HEK293 (cell line): ENCODE data around the gene LCORL.

ENCODE experiments used
- HOXA7 ChIP-seq: sonication (generic); formaldehyde crosslinking; IDR thresholded peaks from 2 replicates; pipeline ENCODE4 v1.8.1; 2022; ENCODE audit warnings: missing genetic modification reagents, borderline replicate concordance
- IKZF3 ChIP-seq: fragments of 450-650 bp; IDR thresholded peaks from 2 replicates; pipeline ENCODE4 v1.5.0; 2018; ENCODE audit warnings: missing biosample characterization, mild to moderate bottlenecking, missing genetic modification characterization, moderate library complexity
- KLF1 ChIP-seq: fragments of 450-650 bp; formaldehyde crosslinking; IDR thresholded peaks from 2 replicates; pipeline ENCODE4 v1.5.1; 2016; ENCODE audit warnings: missing biosample characterization, missing genetic modification characterization
- KLF9 ChIP-seq: fragments of 450-650 bp; formaldehyde crosslinking; IDR thresholded peaks from 2 replicates; pipeline ENCODE4 v1.5.1; 2016; ENCODE audit warnings: missing biosample characterization, missing genetic modification characterization, low read depth
- PATZ1 ChIP-seq: fragments of 450-650 bp; formaldehyde crosslinking; IDR thresholded peaks from 2 replicates; pipeline ENCODE4 v1.5.1; 2016; ENCODE audit warnings: missing biosample characterization, missing genetic modification characterization
- SALL2 ChIP-seq: fragments of 450-650 bp; formaldehyde crosslinking; IDR thresholded peaks from 2 replicates; pipeline ENCODE4 v1.5.0; 2017; ENCODE audit warnings: missing biosample characterization, mild to moderate bottlenecking, missing genetic modification characterization, borderline replicate concordance
- TCF7L2 ChIP-seq: IDR thresholded peaks from 2 replicates; pipeline ENCODE4 v1.6.1; 2011; ENCODE audit warnings: low read depth, mild to moderate bottlenecking, inconsistent platforms, low read length, moderate library complexity, borderline replicate concordance
- TSHZ1 ChIP-seq: fragments of 450-650 bp; formaldehyde crosslinking; IDR thresholded peaks from 2 replicates; pipeline ENCODE4 v1.5.1; 2016; ENCODE audit warnings: missing biosample characterization, missing genetic modification characterization, borderline replicate concordance
- ZIC2 ChIP-seq: fragments of 450-650 bp; formaldehyde crosslinking; IDR thresholded peaks from 2 replicates; pipeline ENCODE4 v1.5.1; 2016; ENCODE audit warnings: missing biosample characterization, missing genetic modification characterization
- ZNF140 ChIP-seq: fragments of 450-650 bp; formaldehyde crosslinking; IDR thresholded peaks from 2 replicates; pipeline ENCODE4 v1.5.1; 2016; ENCODE audit warnings: missing biosample characterization, missing genetic modification characterization
- ZNF155 ChIP-seq: fragments of 450-650 bp; formaldehyde crosslinking; IDR thresholded peaks from 2 replicates; pipeline ENCODE4 v1.5.1; 2016; ENCODE audit warnings: missing biosample characterization, missing genetic modification characterization
- ZNF211 ChIP-seq: fragments of 450-650 bp; formaldehyde crosslinking; IDR thresholded peaks from 2 replicates; pipeline ENCODE4 v1.5.1; 2016; ENCODE audit warnings: low read depth, missing biosample characterization, missing genetic modification characterization
- ZNF394 ChIP-seq: fragments of 450-650 bp; formaldehyde crosslinking; IDR thresholded peaks from 2 replicates; pipeline ENCODE4 v1.5.1; 2016; ENCODE audit warnings: missing biosample characterization, missing genetic modification characterization, mild to moderate bottlenecking, moderate library complexity, borderline replicate concordance
- ZNF426 ChIP-seq: fragments of 450-650 bp; formaldehyde crosslinking; IDR thresholded peaks from 2 replicates; pipeline ENCODE4 v1.5.1; 2017; ENCODE audit warnings: missing biosample characterization, missing genetic modification characterization, mild to moderate bottlenecking, inconsistent platforms, moderate library complexity
- ZNF510 ChIP-seq: fragments of 450-650 bp; formaldehyde crosslinking; IDR thresholded peaks from 2 replicates; pipeline ENCODE4 v1.5.1; 2018; ENCODE audit warnings: mild to moderate bottlenecking, missing genetic modification characterization, missing biosample characterization; ENCODE audit not compliant: insufficient replicate concordance
- ZNF514 ChIP-seq: fragments of 450-650 bp; formaldehyde crosslinking; IDR thresholded peaks from 2 replicates; pipeline ENCODE4 v1.5.1; 2016; ENCODE audit warnings: missing biosample characterization, missing genetic modification characterization
- ZNF596 ChIP-seq: fragments of 450-650 bp; IDR thresholded peaks from 2 replicates; pipeline ENCODE4 v1.5.0; 2018; ENCODE audit warnings: missing biosample characterization, mild to moderate bottlenecking, missing genetic modification characterization, moderate library complexity
- ZNF660 ChIP-seq: fragments of 450-650 bp; IDR thresholded peaks from 2 replicates; pipeline ENCODE4 v1.5.1; 2018; ENCODE audit warnings: missing biosample characterization, mild to moderate bottlenecking, missing genetic modification characterization
- ZNF707 ChIP-seq: fragments of 450-650 bp; formaldehyde crosslinking; IDR thresholded peaks from 2 replicates; pipeline ENCODE4 v1.5.1; 2016; ENCODE audit warnings: missing biosample characterization, missing genetic modification characterization
- ZNF791 ChIP-seq: fragments of 450-650 bp; formaldehyde crosslinking; IDR thresholded peaks from 2 replicates; pipeline ENCODE4 v1.5.1; 2016; ENCODE audit warnings: missing biosample characterization, missing genetic modification characterization
- TF ChIP-seq, protein P1 (sequence below): fragments of 450-650 bp; formaldehyde crosslinking; IDR thresholded peaks from 2 replicates; pipeline ENCODE4 v1.5.1; 2017; ENCODE audit warnings: missing biosample characterization, missing genetic modification characterization
- TF ChIP-seq, protein P2 (sequence below): fragments of 450-650 bp; formaldehyde crosslinking; IDR thresholded peaks from 2 replicates; pipeline ENCODE4 v1.5.1; 2016; ENCODE audit warnings: missing biosample characterization, missing genetic modification characterization
- TF ChIP-seq, protein P3 (sequence below): fragments of 450-650 bp; formaldehyde crosslinking; IDR thresholded peaks from 2 replicates; pipeline ENCODE4 v1.5.1; 2016; ENCODE audit warnings: missing biosample characterization, missing genetic modification characterization
- TF ChIP-seq, protein P4 (sequence below): fragments of 450-650 bp; formaldehyde crosslinking; IDR thresholded peaks from 2 replicates; pipeline ENCODE4 v1.5.1; 2016; ENCODE audit warnings: missing biosample characterization, missing genetic modification characterization
- TF ChIP-seq, protein P5 (sequence below): fragments of 450-650 bp; formaldehyde crosslinking; IDR thresholded peaks from 2 replicates; pipeline ENCODE4 v1.5.1; 2016; ENCODE audit warnings: missing biosample characterization, missing genetic modification characterization

LCORL gene

DNA sequence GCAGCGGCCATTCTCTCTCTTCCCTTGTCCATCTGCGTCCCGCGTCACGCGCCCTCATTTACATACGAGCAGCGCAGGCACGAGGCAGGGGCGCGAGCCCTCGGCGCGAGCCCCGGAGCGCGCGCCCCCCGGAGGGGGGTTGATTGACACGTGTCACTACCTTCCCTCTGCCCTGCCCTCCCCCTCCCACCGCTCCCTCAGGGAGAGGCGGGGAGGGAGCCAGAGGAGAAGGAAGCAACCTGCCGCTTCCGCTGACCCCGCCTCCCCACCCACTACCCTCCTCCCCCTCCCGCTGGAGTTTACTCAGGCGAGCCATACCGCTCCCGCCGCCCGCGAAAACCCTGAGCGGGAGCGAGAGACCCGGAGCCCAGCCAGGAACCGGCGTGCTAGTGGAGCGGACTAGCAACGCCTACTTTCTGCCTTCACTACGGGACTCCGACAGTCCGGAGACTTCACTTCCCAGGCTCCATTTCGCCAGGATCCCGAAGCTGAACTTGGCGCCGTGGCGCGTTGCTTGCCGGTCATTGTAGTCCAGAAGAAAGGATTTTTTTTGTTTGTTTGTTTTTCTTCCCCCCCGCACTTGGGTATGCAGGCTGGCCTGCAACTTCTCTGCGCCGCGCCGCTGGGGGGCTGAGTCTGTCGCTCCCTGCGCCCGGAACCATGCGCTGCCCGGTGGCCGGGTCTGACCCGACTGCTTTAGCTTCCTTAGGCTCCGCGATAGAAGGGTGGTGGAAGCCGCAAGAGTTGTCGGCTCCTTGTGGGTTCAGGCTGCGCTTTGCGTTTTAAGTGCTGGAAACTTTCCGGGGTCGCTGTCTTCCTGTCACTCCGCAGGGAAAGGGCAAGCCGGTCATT is at the start of gene LCORL (continued):
- TF ChIP-seq KLF1 (0 out of 2 replicates have a peak, but pooled peaks have one; percentile 13), KLF9 (tag by site-specific recombination) (peak; percentile 58; the same call in 1 of the 2 replicates), TCF7L2 (no peak), ZNF140 (tag by site-specific recombination) (no peak), ZNF426 (tag by site-specific recombination) (no peak), HOXA7 (no peak), ZNF394 (tag by site-specific recombination) (no peak), ZNF791 (tag by site-specific recombination) (no peak), SALL2 (tag by site-specific recombination) (no peak), ZNF155 (tag by site-specific recombination) (no peak), ZNF596 (tag by site-specific recombination) (no peak), ZNF707 (tag by site-specific recombination) (no peak), ZNF514 (tag by site-specific recombination) (no peak), PATZ1 (tag by site-specific recombination) (peak; percentile 85), IKZF3 (tag by site-specific recombination) (peak; percentile 96), ZIC2 (tag by site-specific recombination) (peak; percentile 64), ZNF211 (tag by site-specific recombination) (no peak), TSHZ1 (peak; percentile 99), ZNF510 (tag by site-specific recombination) (no peak), ZNF660 (tag by site-specific recombination) (no peak)
- TF ChIP-seq, protein P1, sequence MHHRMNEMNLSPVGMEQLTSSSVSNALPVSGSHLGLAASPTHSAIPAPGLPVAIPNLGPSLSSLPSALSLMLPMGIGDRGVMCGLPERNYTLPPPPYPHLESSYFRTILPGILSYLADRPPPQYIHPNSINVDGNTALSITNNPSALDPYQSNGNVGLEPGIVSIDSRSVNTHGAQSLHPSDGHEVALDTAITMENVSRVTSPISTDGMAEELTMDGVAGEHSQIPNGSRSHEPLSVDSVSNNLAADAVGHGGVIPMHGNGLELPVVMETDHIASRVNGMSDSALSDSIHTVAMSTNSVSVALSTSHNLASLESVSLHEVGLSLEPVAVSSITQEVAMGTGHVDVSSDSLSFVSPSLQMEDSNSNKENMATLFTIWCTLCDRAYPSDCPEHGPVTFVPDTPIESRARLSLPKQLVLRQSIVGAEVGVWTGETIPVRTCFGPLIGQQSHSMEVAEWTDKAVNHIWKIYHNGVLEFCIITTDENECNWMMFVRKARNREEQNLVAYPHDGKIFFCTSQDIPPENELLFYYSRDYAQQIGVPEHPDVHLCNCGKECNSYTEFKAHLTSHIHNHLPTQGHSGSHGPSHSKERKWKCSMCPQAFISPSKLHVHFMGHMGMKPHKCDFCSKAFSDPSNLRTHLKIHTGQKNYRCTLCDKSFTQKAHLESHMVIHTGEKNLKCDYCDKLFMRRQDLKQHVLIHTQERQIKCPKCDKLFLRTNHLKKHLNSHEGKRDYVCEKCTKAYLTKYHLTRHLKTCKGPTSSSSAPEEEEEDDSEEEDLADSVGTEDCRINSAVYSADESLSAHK (tag by site-specific recombination), result peak; percentile 9; the same call in 1 of the 2 replicates
- TF ChIP-seq, protein P2, sequence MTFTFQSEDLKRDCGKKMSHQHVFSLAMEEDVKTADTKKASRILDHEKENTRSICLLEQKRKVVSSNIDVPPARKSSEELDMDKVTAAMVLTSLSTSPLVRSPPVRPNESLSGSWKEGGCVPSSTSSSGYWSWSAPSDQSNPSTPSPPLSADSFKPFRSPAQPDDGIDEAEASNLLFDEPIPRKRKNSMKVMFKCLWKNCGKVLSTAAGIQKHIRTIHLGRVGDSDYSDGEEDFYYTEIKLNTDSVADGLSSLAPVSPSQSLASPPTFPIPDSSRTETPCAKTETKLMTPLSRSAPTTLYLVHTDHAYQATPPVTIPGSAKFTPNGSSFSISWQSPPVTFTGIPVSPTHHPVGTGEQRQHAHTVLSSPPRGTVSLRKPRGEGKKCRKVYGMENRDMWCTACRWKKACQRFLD, result no peak
- TF ChIP-seq, protein P3, sequence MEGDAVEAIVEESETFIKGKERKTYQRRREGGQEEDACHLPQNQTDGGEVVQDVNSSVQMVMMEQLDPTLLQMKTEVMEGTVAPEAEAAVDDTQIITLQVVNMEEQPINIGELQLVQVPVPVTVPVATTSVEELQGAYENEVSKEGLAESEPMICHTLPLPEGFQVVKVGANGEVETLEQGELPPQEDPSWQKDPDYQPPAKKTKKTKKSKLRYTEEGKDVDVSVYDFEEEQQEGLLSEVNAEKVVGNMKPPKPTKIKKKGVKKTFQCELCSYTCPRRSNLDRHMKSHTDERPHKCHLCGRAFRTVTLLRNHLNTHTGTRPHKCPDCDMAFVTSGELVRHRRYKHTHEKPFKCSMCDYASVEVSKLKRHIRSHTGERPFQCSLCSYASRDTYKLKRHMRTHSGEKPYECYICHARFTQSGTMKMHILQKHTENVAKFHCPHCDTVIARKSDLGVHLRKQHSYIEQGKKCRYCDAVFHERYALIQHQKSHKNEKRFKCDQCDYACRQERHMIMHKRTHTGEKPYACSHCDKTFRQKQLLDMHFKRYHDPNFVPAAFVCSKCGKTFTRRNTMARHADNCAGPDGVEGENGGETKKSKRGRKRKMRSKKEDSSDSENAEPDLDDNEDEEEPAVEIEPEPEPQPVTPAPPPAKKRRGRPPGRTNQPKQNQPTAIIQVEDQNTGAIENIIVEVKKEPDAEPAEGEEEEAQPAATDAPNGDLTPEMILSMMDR, result peak; percentile 54; the same call in 1 of the 2 replicates
- TF ChIP-seq, protein P4, sequence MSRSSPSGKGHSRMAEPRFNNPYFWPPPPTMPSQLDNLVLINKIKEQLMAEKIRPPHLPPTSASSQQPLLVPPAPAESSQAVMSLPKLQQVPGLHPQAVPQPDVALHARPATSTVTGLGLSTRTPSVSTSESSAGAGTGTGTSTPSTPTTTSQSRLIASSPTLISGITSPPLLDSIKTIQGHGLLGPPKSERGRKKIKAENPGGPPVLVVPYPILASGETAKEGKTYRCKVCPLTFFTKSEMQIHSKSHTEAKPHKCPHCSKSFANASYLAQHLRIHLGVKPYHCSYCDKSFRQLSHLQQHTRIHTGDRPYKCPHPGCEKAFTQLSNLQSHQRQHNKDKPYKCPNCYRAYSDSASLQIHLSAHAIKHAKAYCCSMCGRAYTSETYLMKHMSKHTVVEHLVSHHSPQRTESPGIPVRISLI, result peak; percentile 97
- TF ChIP-seq, protein P5, sequence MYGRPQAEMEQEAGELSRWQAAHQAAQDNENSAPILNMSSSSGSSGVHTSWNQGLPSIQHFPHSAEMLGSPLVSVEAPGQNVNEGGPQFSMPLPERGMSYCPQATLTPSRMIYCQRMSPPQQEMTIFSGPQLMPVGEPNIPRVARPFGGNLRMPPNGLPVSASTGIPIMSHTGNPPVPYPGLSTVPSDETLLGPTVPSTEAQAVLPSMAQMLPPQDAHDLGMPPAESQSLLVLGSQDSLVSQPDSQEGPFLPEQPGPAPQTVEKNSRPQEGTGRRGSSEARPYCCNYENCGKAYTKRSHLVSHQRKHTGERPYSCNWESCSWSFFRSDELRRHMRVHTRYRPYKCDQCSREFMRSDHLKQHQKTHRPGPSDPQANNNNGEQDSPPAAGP (tag by site-specific recombination), result 0 out of 2 replicates have a peak, but pooled peaks have one; percentile 23
